CD4-positive, alpha-beta T cell treated with Interferon alpha-2 for 1 hour (primary cell): Measurements from ENCODE around the gene ZBTB5.
A peak's percentile ranks its signal among the peaks of the same experiment; 100 is the strongest.

Experiments used
- DNase-seq, 2 donors: peaks; one replicate each; pipeline ENCODE4 v3.0.0-alpha.2; 2020 to 2022

The ZBTB5 gene

GRCh38 chr9:37422289-37423104, 42.8 kb downstream of the ZBTB5 start, which contains the start of gene GRHPR:
GRHPR (plus strand) TSS chr9:37422696; CDS start chr9:37422751, 55 bp downstream.
- peak; percentile 81 to 88 for DNase-seq

GRCh38 chr9:37421914-37422288, 43.3 kb downstream of the ZBTB5 start:
- DNase-seq, result no peak

- no peak for DNase-seq
Measured at GRCh38 chr9:37420271-37421215, 44.7 kb downstream of the ZBTB5 start.

GRCh38 chr9:37419204-37419603, 46.0 kb downstream of the ZBTB5 start:
- no peak for DNase-seq

GRCh38 chr9:37417857-37418618, 47.2 kb downstream of the ZBTB5 start:
- DNase-seq, result no peak

GRCh38 chr9:37417252-37417803, 47.9 kb downstream of the ZBTB5 start:
- no peak for DNase-seq

- peak; percentile 69 to 82 for DNase-seq
Measured at GRCh38 chr9:37415011-37415719, 50.1 kb downstream of the ZBTB5 start.

GRCh38 chr9:37414503-37414943, 50.7 kb downstream of the ZBTB5 start:
- DNase-seq, result no peak

- DNase-seq, result no peak
Measured at GRCh38 chr9:37413311-37413710, 51.9 kb downstream of the ZBTB5 start.

GRCh38 chr9:37412431-37413151, 52.7 kb downstream of the ZBTB5 start:
- DNase-seq, result no peak

GRCh38 chr9:37410969-37411785, 54.1 kb downstream of the ZBTB5 start:
- DNase-seq, result no peak

GRCh38 chr9:37410354-37410861, 54.8 kb downstream of the ZBTB5 start:
- DNase-seq, result no peak

GRCh38 chr9:37408933-37409710, 56.1 kb downstream of the ZBTB5 start:
- DNase-seq, result peak; percentile 76 to 86

GRCh38 chr9:37407468-37407867, 57.8 kb downstream of the ZBTB5 start:
- DNase-seq, result no peak

GRCh38 chr9:37406603-37407401, 58.4 kb downstream of the ZBTB5 start:
- no peak for DNase-seq

- no peak for DNase-seq
Measured at GRCh38 chr9:37405764-37406380, 59.4 kb downstream of the ZBTB5 start.

- DNase-seq, result no peak
Measured at GRCh38 chr9:37405350-37405749, 59.9 kb downstream of the ZBTB5 start.

GRCh38 chr9:37404590-37404989, 60.7 kb downstream of the ZBTB5 start:
- no peak for DNase-seq
